ENCODE measurements around the gene SETDB1.

SETDB1 gene

GRCh38 chr1:150906813-150907212 lies 19.4 kb upstream of the SETDB1 start:
- ChIA-PET CTCF (interaction anchor here (0.8 to 1.2 kb wide), 2 partner anchors 16 to 20 kb away, joined by 3 to 4 read pairs; partner anchors contain the start of gene CTXND2), POLR2A (no interaction called here)
- no peak for DNase-seq (ENCODE audit: low read depth, low spot score)
- no peak overlapping the region for H3K4me3 ChIP-seq (ENCODE audit: low read depth, low read length)
- TF ChIP-seq CTCF (IDR thresholded peaks at IDR 0.05; ENCODE audit: insufficient read depth, low read length, missing control alignments) = no peak

GRCh38 chr1:150909585-150910180 lies 16.5 kb upstream of the SETDB1 start:
- POLR2A ChIA-PET = no interaction called here

GRCh38 chr1:150912623-150913022 lies 13.5 kb upstream of the SETDB1 start:
- no peak overlapping the region for H3K4me3 ChIP-seq (ENCODE audit: low read depth, low read length)
- no peak for TF ChIP-seq CTCF (IDR thresholded peaks at IDR 0.05; ENCODE audit: insufficient read depth, low read length, missing control alignments)
- no peak for DNase-seq (ENCODE audit: low read depth, low spot score)
- ChIA-PET POLR2A (no interaction called here), CTCF (interaction anchor here (0.6 to 3.8 kb wide), 4 partner anchors 10 to 293 kb away, joined by 3 to 36 read pairs (median 4); partner anchors contain the start of gene CTXND2)

More at GRCh38 chr1:150909585-150910180, 16.5 kb upstream of the SETDB1 start:
- no peak for DNase-seq (ENCODE audit: low read depth, low spot score)
- TF ChIP-seq CTCF (IDR thresholded peaks at IDR 0.05; ENCODE audit: insufficient read depth, low read length, missing control alignments) = no peak
- no peak overlapping the region for H3K4me3 ChIP-seq (ENCODE audit: low read depth, low read length)
- CTCF ChIA-PET = interaction anchor here (1.8 kb wide), 1 partner anchor 13 kb away, joined by 8 read pairs; no protein-coding TSS in a partner anchor

- CTCF ChIA-PET = no interaction called here
Measured at GRCh38 chr1:150917387-150917786, 8.8 kb upstream of the SETDB1 start.

GRCh38 chr1:150922519-150922975 lies 3.6 kb upstream of the SETDB1 start:
- H3K4me3 ChIP-seq (ENCODE audit: low read depth, low read length) = no peak overlapping the region
- peak; percentile 66 for TF ChIP-seq CTCF (IDR thresholded peaks at IDR 0.05; ENCODE audit: insufficient read depth, low read length, missing control alignments)
- ChIA-PET CTCF (interaction anchor here (0.6 to 3.9 kb wide), 41 partner anchors 8 to 362 kb away, joined by 3 to 36 read pairs (median 5); partner anchors contain the start of genes ARNT, CTSK and CTXND2), POLR2A (interaction anchor here (0.6 to 1.1 kb wide), 3 partner anchors 41 to 343 kb away, joined by 3 read pairs; partner anchors contain the start of gene MCL1)
- DNase-seq (ENCODE audit: low read depth, low spot score) = peak; percentile 81

More at GRCh38 chr1:150917387-150917786, 8.8 kb upstream of the SETDB1 start:
- POLR2A ChIA-PET = no interaction called here
- no peak overlapping the region for H3K4me3 ChIP-seq (ENCODE audit: low read depth, low read length)
- no peak for DNase-seq (ENCODE audit: low read depth, low spot score)
- no peak for TF ChIP-seq CTCF (IDR thresholded peaks at IDR 0.05; ENCODE audit: insufficient read depth, low read length, missing control alignments)

DNA sequence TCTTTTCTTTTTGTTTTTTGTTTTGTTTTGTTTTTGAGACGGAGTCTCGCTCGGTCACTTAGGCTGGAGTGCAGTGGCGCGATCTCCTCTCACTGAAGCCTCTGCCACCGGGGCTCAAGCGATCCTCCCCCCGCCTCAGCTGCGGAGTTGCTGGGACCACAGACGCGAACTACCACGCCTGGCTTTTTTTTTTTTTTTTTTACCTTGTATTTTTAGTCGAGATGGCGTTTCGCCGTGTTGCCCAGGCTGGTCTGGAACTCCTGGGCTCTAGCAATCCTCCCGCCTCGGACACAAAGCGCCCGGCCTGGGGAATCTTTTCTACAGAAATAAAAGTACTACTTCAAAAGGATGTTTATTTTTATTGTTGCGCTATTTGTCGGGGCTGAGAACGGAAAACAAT lies 1.1 kb upstream of the SETDB1 start:
- no peak for DNase-seq (ENCODE audit: low read depth, low spot score)
- ChIA-PET POLR2A (interaction anchor here (0.6 kb wide), 1 partner anchor 103 kb away, joined by 3 read pairs; no protein-coding TSS in a partner anchor), CTCF (interaction anchor here (1.3 to 1.4 kb wide), 2 partner anchors 24 to 100 kb away, joined by 3 to 4 read pairs; no protein-coding TSS in a partner anchor)
- no peak overlapping the region for H3K4me3 ChIP-seq (ENCODE audit: low read depth, low read length)
- no peak for TF ChIP-seq CTCF (IDR thresholded peaks at IDR 0.05; ENCODE audit: insufficient read depth, low read length, missing control alignments)

All from AG04449 (cell line).